Mammary epithelial cell (primary cell): ENCODE data around the gene MTX3.

Source experiments
- EZH2 ChIP-seq: IDR thresholded peaks from 2 replicates; pipeline ENCODE4 v1.6.1; 2012; ENCODE audit warnings: low read length, inconsistent platforms, borderline replicate concordance
- TF ChIP-seq, protein P1 (sequence below), 2 donors: IDR thresholded peaks in 1 of 2; conservative IDR thresholded peaks in 1 of 2; 2 replicates each; pipeline ENCODE4 v1.5.1; 2011 to 2012; ENCODE audit warnings: inconsistent platforms in 2 of 2, low read length in 2 of 2, mild to moderate bottlenecking in 2 of 2, control low read depth in 1 of 2, low read depth in 1 of 2; ENCODE audit not compliant: insufficient read depth in 1 of 2; ENCODE audit errors: extremely low read depth in 1 of 2

DNA sequence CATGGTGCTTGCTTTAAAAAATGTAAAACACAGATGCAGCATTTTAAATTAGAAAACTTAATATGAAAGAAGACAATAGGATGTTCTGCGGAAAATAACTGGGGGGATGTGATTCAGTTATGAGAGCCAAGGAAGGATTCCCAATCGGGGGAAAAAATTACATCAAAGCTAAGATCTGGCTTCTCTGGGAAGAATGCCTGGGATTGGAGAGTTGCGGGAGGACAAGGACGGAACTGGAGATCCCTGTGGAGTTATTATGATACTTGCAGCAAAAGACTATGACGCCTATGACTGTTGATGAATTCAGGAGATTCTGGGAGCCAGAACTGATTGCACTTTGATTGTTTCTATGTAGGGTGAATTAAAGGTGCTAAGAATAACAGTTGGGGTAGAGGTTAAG lies 24.6 kb downstream of the MTX3 start:
- TF ChIP-seq, protein P1, sequence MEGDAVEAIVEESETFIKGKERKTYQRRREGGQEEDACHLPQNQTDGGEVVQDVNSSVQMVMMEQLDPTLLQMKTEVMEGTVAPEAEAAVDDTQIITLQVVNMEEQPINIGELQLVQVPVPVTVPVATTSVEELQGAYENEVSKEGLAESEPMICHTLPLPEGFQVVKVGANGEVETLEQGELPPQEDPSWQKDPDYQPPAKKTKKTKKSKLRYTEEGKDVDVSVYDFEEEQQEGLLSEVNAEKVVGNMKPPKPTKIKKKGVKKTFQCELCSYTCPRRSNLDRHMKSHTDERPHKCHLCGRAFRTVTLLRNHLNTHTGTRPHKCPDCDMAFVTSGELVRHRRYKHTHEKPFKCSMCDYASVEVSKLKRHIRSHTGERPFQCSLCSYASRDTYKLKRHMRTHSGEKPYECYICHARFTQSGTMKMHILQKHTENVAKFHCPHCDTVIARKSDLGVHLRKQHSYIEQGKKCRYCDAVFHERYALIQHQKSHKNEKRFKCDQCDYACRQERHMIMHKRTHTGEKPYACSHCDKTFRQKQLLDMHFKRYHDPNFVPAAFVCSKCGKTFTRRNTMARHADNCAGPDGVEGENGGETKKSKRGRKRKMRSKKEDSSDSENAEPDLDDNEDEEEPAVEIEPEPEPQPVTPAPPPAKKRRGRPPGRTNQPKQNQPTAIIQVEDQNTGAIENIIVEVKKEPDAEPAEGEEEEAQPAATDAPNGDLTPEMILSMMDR (conservative IDR thresholded peaks at IDR 0.05 in 1 of 2, IDR thresholded peaks at IDR 0.05 in 1 of 2; ENCODE audit: extremely low read depth in 1 of 2, insufficient read depth in 1 of 2, low read depth in 1 of 2, low read length in 2 of 2) = no peak
- no peak for TF ChIP-seq EZH2
